HEK293 (cell line): ENCODE data around the gene DGKG.

Source experiments
- GFI1B ChIP-seq: fragments of 450-650 bp; formaldehyde crosslinking; IDR thresholded peaks from 2 replicates; pipeline ENCODE4 v1.5.1; 2016; ENCODE audit warnings: missing biosample characterization, missing genetic modification characterization
- SCRT1 ChIP-seq: fragments of 450-650 bp; formaldehyde crosslinking; IDR thresholded peaks from 2 replicates; pipeline ENCODE4 v1.5.1; 2016; ENCODE audit warnings: missing biosample characterization, missing genetic modification characterization, borderline replicate concordance
- SP2 ChIP-seq: fragments of 450-650 bp; formaldehyde crosslinking; IDR thresholded peaks from 2 replicates; pipeline ENCODE4 v1.5.1; 2016; ENCODE audit warnings: missing biosample characterization, missing genetic modification characterization
- WT1 ChIP-seq: fragments of 450-650 bp; formaldehyde crosslinking; IDR thresholded peaks from 2 replicates; pipeline ENCODE4 v1.5.1; 2016; ENCODE audit warnings: missing biosample characterization, missing genetic modification characterization
- ZBTB7A ChIP-seq: fragments of 450-650 bp; formaldehyde crosslinking; IDR thresholded peaks from 2 replicates; pipeline ENCODE4 v1.5.1; 2016; ENCODE audit warnings: low read depth, missing biosample characterization, missing genetic modification characterization
- ZIC2 ChIP-seq: fragments of 450-650 bp; formaldehyde crosslinking; IDR thresholded peaks from 2 replicates; pipeline ENCODE4 v1.5.1; 2016; ENCODE audit warnings: missing biosample characterization, missing genetic modification characterization
- ZNF10 ChIP-seq: fragments of 450-650 bp; formaldehyde crosslinking; IDR thresholded peaks from 2 replicates; pipeline ENCODE4 v1.5.1; 2017; ENCODE audit warnings: missing biosample characterization, missing genetic modification characterization
- ZNF174 ChIP-seq: fragments of 450-650 bp; formaldehyde crosslinking; IDR thresholded peaks from 2 replicates; pipeline ENCODE4 v1.5.0; 2017; ENCODE audit warnings: missing biosample characterization, mild to moderate bottlenecking, missing genetic modification characterization
- ZNF184 ChIP-seq: fragments of 450-650 bp; IDR thresholded peaks from 2 replicates; pipeline ENCODE4 v1.5.1; 2018; ENCODE audit warnings: missing biosample characterization, mild to moderate bottlenecking, missing genetic modification characterization
- ZNF221 ChIP-seq: fragments of 450-650 bp; formaldehyde crosslinking; IDR thresholded peaks from 2 replicates; pipeline ENCODE4 v1.5.1; 2017; ENCODE audit warnings: missing biosample characterization, missing genetic modification characterization, borderline replicate concordance
- ZNF239 ChIP-seq: fragments of 450-650 bp; formaldehyde crosslinking; IDR thresholded peaks from 2 replicates; pipeline ENCODE4 v1.5.1; 2016; ENCODE audit warnings: missing biosample characterization, missing genetic modification characterization
- ZNF341 ChIP-seq: fragments of 450-650 bp; formaldehyde crosslinking; IDR thresholded peaks from 2 replicates; pipeline ENCODE4; 2016; ENCODE audit warnings: low read depth, missing biosample characterization, missing genetic modification characterization
- ZNF354C ChIP-seq: fragments of 450-650 bp; formaldehyde crosslinking; IDR thresholded peaks from 2 replicates; pipeline ENCODE4 v1.5.1; 2016; ENCODE audit warnings: missing biosample characterization, missing genetic modification characterization, low read depth, borderline replicate concordance
- ZNF404 ChIP-seq: fragments of 450-650 bp; formaldehyde crosslinking; IDR thresholded peaks from 2 replicates; pipeline ENCODE4 v1.5.1; 2017; ENCODE audit warnings: missing biosample characterization, missing genetic modification characterization
- ZNF501 ChIP-seq: fragments of 450-650 bp; formaldehyde crosslinking; IDR thresholded peaks from 2 replicates; pipeline ENCODE4 v1.5.1; 2016; ENCODE audit warnings: missing biosample characterization, missing genetic modification characterization
- ZNF510 ChIP-seq: fragments of 450-650 bp; formaldehyde crosslinking; IDR thresholded peaks from 2 replicates; pipeline ENCODE4 v1.5.1; 2018; ENCODE audit warnings: mild to moderate bottlenecking, missing genetic modification characterization, missing biosample characterization; ENCODE audit not compliant: insufficient replicate concordance
- ZNF560 ChIP-seq: fragments of 450-650 bp; formaldehyde crosslinking; IDR thresholded peaks from 2 replicates; pipeline ENCODE4 v1.5.1; 2017; ENCODE audit warnings: missing biosample characterization, missing genetic modification characterization, borderline replicate concordance
- ZNF596 ChIP-seq: fragments of 450-650 bp; IDR thresholded peaks from 2 replicates; pipeline ENCODE4 v1.5.0; 2018; ENCODE audit warnings: missing biosample characterization, mild to moderate bottlenecking, missing genetic modification characterization, moderate library complexity
- ZNF629 ChIP-seq: fragments of 450-650 bp; formaldehyde crosslinking; IDR thresholded peaks from 2 replicates; pipeline ENCODE4 v1.5.1; 2017; ENCODE audit warnings: missing biosample characterization, missing genetic modification characterization
- ZNF792 ChIP-seq: fragments of 450-650 bp; formaldehyde crosslinking; IDR thresholded peaks from 2 replicates; pipeline ENCODE4 v1.5.1; 2016; ENCODE audit warnings: missing biosample characterization, missing genetic modification characterization
- TF ChIP-seq, protein P1 (sequence below): fragments of 450-650 bp; formaldehyde crosslinking; IDR thresholded peaks from 2 replicates; pipeline ENCODE4 v1.5.1; 2016; ENCODE audit warnings: missing biosample characterization, missing genetic modification characterization
- TF ChIP-seq, protein P2 (sequence below): fragments of 450-650 bp; formaldehyde crosslinking; IDR thresholded peaks from 2 replicates; pipeline ENCODE4 v1.5.1; 2016; ENCODE audit warnings: missing biosample characterization, missing genetic modification characterization
- TF ChIP-seq, protein P3 (sequence below): fragments of 450-650 bp; IDR thresholded peaks from 2 replicates; pipeline ENCODE4 v1.5.1; 2018; ENCODE audit warnings: missing biosample characterization, missing genetic modification characterization
- TF ChIP-seq, protein P4 (sequence below): fragments of 450-650 bp; formaldehyde crosslinking; IDR thresholded peaks from 2 replicates; pipeline ENCODE4 v1.5.1; 2017; ENCODE audit warnings: missing biosample characterization, missing genetic modification characterization
- TF ChIP-seq, protein P5 (sequence below): fragments of 450-650 bp; formaldehyde crosslinking; IDR thresholded peaks from 2 replicates; pipeline ENCODE4 v1.5.1; 2016; ENCODE audit warnings: missing biosample characterization, missing genetic modification characterization, low read depth
- TF ChIP-seq, protein P6 (sequence below): fragments of 450-650 bp; formaldehyde crosslinking; IDR thresholded peaks from 2 replicates; pipeline ENCODE4 v1.5.1; 2016; ENCODE audit warnings: missing biosample characterization, missing genetic modification characterization
- TF ChIP-seq, protein P7 (sequence below): fragments of 450-650 bp; formaldehyde crosslinking; IDR thresholded peaks from 2 replicates; pipeline ENCODE4 v1.5.1; 2017; ENCODE audit warnings: missing biosample characterization, missing genetic modification characterization
- TF ChIP-seq, protein P8 (sequence below): fragments of 450-650 bp; formaldehyde crosslinking; IDR thresholded peaks from 2 replicates; pipeline ENCODE4 v1.5.1; 2016; ENCODE audit warnings: missing biosample characterization, missing genetic modification characterization

DGKG gene

DNA sequence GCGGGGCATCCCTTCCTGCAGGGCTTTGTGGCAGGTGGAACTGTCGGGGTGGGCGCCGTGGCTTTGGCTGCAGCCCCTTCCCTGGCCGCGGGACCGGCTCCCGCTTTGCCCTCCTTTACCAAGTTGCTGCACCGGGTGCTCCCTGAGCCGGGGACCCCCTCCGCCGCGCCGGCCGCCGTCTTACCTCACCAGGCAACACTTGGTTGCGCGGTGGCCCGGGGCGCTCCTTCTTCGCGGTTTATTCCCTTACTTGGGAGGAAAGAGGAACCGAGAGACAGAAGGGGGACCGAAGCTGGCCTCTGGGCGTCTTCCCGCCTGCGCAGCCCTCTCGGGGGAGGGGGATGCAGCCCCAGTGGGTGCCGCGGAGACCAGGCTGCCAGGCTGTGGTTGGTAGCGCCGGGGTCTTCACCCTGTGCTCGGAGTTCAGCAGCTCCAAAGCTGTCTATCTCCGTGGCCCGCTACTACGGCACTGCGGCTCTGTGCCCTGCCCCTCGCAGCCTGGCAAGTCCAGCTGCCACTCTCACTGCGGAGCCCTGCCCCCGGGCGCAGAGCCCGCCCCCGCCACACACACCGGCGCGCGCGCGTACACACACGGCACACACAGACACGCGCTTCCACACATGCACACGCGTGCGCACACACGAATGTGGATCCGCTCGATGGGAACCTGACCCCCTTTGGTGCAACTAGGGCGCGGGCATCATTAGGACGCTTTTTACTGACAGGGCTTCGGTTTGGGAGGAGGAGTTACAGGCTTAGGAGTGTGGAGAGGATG, at the start of gene DGKG (continued):
- TF ChIP-seq, protein P1, sequence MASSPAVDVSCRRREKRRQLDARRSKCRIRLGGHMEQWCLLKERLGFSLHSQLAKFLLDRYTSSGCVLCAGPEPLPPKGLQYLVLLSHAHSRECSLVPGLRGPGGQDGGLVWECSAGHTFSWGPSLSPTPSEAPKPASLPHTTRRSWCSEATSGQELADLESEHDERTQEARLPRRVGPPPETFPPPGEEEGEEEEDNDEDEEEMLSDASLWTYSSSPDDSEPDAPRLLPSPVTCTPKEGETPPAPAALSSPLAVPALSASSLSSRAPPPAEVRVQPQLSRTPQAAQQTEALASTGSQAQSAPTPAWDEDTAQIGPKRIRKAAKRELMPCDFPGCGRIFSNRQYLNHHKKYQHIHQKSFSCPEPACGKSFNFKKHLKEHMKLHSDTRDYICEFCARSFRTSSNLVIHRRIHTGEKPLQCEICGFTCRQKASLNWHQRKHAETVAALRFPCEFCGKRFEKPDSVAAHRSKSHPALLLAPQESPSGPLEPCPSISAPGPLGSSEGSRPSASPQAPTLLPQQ = 0 out of 2 replicates have a peak, but pooled peaks have one; percentile 19
- no peak for TF ChIP-seq ZNF239 (tag by site-specific recombination)
- no peak for TF ChIP-seq ZBTB7A
- TF ChIP-seq ZNF184 (tag by site-specific recombination) = no peak
- TF ChIP-seq, protein P2, sequence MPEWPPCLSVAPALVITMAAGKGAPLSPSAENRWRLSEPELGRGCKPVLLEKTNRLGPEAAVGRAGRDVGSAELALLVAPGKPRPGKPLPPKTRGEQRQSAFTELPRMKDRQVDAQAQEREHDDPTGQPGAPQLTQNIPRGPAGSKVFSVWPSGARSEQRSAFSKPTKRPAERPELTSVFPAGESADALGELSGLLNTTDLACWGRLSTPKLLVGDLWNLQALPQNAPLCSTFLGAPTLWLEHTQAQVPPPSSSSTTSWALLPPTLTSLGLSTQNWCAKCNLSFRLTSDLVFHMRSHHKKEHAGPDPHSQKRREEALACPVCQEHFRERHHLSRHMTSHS (tag by site-specific recombination) = no peak
- TF ChIP-seq, protein P3, sequence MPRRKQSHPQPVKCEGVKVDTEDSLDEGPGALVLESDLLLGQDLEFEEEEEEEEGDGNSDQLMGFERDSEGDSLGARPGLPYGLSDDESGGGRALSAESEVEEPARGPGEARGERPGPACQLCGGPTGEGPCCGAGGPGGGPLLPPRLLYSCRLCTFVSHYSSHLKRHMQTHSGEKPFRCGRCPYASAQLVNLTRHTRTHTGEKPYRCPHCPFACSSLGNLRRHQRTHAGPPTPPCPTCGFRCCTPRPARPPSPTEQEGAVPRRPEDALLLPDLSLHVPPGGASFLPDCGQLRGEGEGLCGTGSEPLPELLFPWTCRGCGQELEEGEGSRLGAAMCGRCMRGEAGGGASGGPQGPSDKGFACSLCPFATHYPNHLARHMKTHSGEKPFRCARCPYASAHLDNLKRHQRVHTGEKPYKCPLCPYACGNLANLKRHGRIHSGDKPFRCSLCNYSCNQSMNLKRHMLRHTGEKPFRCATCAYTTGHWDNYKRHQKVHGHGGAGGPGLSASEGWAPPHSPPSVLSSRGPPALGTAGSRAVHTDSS (tag by site-specific recombination) = no peak
- TF ChIP-seq, protein P4, sequence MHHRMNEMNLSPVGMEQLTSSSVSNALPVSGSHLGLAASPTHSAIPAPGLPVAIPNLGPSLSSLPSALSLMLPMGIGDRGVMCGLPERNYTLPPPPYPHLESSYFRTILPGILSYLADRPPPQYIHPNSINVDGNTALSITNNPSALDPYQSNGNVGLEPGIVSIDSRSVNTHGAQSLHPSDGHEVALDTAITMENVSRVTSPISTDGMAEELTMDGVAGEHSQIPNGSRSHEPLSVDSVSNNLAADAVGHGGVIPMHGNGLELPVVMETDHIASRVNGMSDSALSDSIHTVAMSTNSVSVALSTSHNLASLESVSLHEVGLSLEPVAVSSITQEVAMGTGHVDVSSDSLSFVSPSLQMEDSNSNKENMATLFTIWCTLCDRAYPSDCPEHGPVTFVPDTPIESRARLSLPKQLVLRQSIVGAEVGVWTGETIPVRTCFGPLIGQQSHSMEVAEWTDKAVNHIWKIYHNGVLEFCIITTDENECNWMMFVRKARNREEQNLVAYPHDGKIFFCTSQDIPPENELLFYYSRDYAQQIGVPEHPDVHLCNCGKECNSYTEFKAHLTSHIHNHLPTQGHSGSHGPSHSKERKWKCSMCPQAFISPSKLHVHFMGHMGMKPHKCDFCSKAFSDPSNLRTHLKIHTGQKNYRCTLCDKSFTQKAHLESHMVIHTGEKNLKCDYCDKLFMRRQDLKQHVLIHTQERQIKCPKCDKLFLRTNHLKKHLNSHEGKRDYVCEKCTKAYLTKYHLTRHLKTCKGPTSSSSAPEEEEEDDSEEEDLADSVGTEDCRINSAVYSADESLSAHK = no peak
- TF ChIP-seq, protein P5, sequence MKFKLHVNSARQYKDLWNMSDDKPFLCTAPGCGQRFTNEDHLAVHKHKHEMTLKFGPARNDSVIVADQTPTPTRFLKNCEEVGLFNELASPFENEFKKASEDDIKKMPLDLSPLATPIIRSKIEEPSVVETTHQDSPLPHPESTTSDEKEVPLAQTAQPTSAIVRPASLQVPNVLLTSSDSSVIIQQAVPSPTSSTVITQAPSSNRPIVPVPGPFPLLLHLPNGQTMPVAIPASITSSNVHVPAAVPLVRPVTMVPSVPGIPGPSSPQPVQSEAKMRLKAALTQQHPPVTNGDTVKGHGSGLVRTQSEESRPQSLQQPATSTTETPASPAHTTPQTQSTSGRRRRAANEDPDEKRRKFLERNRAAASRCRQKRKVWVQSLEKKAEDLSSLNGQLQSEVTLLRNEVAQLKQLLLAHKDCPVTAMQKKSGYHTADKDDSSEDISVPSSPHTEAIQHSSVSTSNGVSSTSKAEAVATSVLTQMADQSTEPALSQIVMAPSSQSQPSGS (tag by site-specific recombination) = no peak
- no peak for TF ChIP-seq ZNF792 (tag by site-specific recombination)
- no peak for TF ChIP-seq ZNF404 (tag by site-specific recombination)
- no peak for TF ChIP-seq ZNF221 (tag by site-specific recombination)
- no peak for TF ChIP-seq WT1 (tag by site-specific recombination)
- TF ChIP-seq ZNF501 (tag by site-specific recombination) = no peak
- no peak for TF ChIP-seq ZNF629
- TF ChIP-seq ZNF341 (tag by site-specific recombination) = no peak
- no peak for TF ChIP-seq ZNF510
- TF ChIP-seq SCRT1 (tag by site-specific recombination) = peak; percentile 51; the same call in 1 of the 2 replicates
- no peak for TF ChIP-seq ZIC2 (tag by site-specific recombination)
- no peak for TF ChIP-seq ZNF560 (tag by site-specific recombination)
- TF ChIP-seq ZNF596 (tag by site-specific recombination) = no peak
- TF ChIP-seq ZNF354C (tag by site-specific recombination) = no peak
- TF ChIP-seq SP2 (tag by site-specific recombination) = peak; percentile 54; the same call in 1 of the 2 replicates
- TF ChIP-seq GFI1B (tag by site-specific recombination) = no peak
- no peak for TF ChIP-seq ZNF10 (tag by site-specific recombination)
- TF ChIP-seq, protein P6, sequence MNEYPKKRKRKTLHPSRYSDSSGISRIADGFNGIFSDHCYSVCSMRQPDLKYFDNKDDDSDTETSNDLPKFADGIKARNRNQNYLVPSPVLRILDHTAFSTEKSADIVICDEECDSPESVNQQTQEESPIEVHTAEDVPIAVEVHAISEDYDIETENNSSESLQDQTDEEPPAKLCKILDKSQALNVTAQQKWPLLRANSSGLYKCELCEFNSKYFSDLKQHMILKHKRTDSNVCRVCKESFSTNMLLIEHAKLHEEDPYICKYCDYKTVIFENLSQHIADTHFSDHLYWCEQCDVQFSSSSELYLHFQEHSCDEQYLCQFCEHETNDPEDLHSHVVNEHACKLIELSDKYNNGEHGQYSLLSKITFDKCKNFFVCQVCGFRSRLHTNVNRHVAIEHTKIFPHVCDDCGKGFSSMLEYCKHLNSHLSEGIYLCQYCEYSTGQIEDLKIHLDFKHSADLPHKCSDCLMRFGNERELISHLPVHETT (tag by site-specific recombination) = no peak
- TF ChIP-seq, protein P7, sequence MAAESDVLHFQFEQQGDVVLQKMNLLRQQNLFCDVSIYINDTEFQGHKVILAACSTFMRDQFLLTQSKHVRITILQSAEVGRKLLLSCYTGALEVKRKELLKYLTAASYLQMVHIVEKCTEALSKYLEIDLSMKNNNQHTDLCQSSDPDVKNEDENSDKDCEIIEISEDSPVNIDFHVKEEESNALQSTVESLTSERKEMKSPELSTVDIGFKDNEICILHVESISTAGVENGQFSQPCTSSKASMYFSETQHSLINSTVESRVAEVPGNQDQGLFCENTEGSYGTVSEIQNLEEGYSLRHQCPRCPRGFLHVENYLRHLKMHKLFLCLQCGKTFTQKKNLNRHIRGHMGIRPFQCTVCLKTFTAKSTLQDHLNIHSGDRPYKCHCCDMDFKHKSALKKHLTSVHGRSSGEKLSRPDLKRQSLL (tag by site-specific recombination) = no peak
- no peak for TF ChIP-seq ZNF174 (tag by site-specific recombination)
- TF ChIP-seq, protein P8, sequence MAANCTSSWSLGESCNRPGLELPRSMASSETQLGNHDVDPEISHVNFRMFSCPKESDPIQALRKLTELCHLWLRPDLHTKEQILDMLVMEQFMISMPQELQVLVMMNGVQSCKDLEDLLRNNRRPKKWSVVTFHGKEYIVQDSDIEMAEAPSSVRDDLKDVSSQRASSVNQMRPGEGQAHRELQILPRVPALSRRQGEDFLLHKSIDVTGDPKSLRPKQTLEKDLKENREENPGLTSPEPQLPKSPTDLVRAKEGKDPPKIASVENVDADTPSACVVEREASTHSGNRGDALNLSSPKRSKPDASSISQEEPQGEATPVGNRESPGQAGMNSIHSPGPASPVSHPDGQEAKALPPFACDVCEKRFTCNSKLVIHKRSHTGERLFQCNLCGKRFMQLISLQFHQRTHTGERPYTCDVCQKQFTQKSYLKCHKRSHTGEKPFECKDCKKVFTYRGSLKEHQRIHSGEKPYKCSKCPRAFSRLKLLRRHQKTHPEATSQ (tag by site-specific recombination) = no peak
